Kidney glomerular epithelial cell (primary cell): Measurements from ENCODE around the gene GLRA2.
"Not testable (repeated sequence)": the region's sequence is repeated elsewhere in the genome, so short reads cannot be mapped to it uniquely, and the experiment has no call there.

ENCODE experiments used
- DNase-seq: peaks from one replicate; lab custom pipeline; 2025; lab: John Stamatoyannopoulos, UW

The GLRA2 gene

GRCh38 chrX:14591976-14592375 is 62.6 kb downstream of the GLRA2 start:
- DNase-seq, result no peak

- no peak for DNase-seq
Observed at GRCh38 chrX:14594521-14594920, 65.2 kb downstream of the GLRA2 start.

GRCh38 chrX:14598330-14598729 is 69.0 kb downstream of the GLRA2 start:
- no peak for DNase-seq

- DNase-seq, result no peak
Observed at GRCh38 chrX:14607446-14607985, 78.2 kb downstream of the GLRA2 start.

- not testable (repeated sequence) for DNase-seq
Observed at GRCh38 chrX:14612450-14612849, 83.1 kb downstream of the GLRA2 start.

GRCh38 chrX:14616301-14616700 is 87.0 kb downstream of the GLRA2 start:
- no peak for DNase-seq

- DNase-seq, result no peak
Observed at GRCh38 chrX:14616836-14617235, 87.5 kb downstream of the GLRA2 start.

GRCh38 chrX:14618177-14618965 is 89.0 kb downstream of the GLRA2 start:
- DNase-seq, result no peak

GRCh38 chrX:14630733-14631132 is 101.4 kb downstream of the GLRA2 start:
- no peak for DNase-seq

- DNase-seq, result no peak
Observed at GRCh38 chrX:14641681-14642655, 112.6 kb downstream of the GLRA2 start.

- DNase-seq, result no peak
Observed at GRCh38 chrX:14660970-14661369, 131.6 kb downstream of the GLRA2 start.

GRCh38 chrX:14670819-14671218 is 141.5 kb downstream of the GLRA2 start:
- DNase-seq, result no peak

GRCh38 chrX:14672611-14673172 is 143.4 kb downstream of the GLRA2 start:
- DNase-seq, result no peak

GRCh38 chrX:14673236-14673635 is 143.9 kb downstream of the GLRA2 start:
- no peak for DNase-seq

- peak; percentile 80 for DNase-seq
Observed at GRCh38 chrX:14673764-14674163, 144.4 kb downstream of the GLRA2 start.

GRCh38 chrX:14675500-14675899 is 146.2 kb downstream of the GLRA2 start:
- no peak for DNase-seq

- no peak for DNase-seq
Observed at GRCh38 chrX:14676431-14676830, 147.1 kb downstream of the GLRA2 start.

- DNase-seq, result not testable (repeated sequence)
Observed at GRCh38 chrX:14688331-14688730, 159.0 kb downstream of the GLRA2 start.

GRCh38 chrX:14690553-14690952 is 161.2 kb downstream of the GLRA2 start:
- DNase-seq, result no peak

- no peak for DNase-seq
Observed at GRCh38 chrX:14694611-14695010, 165.3 kb downstream of the GLRA2 start.

- peak; percentile 1 for DNase-seq
Observed at GRCh38 chrX:14697451-14697850, 168.1 kb downstream of the GLRA2 start.

GRCh38 chrX:14698790-14699189 is 169.5 kb downstream of the GLRA2 start:
- no peak for DNase-seq
